ENCODE results near the gene TSPEAR.

Gene TSPEAR

DNA sequence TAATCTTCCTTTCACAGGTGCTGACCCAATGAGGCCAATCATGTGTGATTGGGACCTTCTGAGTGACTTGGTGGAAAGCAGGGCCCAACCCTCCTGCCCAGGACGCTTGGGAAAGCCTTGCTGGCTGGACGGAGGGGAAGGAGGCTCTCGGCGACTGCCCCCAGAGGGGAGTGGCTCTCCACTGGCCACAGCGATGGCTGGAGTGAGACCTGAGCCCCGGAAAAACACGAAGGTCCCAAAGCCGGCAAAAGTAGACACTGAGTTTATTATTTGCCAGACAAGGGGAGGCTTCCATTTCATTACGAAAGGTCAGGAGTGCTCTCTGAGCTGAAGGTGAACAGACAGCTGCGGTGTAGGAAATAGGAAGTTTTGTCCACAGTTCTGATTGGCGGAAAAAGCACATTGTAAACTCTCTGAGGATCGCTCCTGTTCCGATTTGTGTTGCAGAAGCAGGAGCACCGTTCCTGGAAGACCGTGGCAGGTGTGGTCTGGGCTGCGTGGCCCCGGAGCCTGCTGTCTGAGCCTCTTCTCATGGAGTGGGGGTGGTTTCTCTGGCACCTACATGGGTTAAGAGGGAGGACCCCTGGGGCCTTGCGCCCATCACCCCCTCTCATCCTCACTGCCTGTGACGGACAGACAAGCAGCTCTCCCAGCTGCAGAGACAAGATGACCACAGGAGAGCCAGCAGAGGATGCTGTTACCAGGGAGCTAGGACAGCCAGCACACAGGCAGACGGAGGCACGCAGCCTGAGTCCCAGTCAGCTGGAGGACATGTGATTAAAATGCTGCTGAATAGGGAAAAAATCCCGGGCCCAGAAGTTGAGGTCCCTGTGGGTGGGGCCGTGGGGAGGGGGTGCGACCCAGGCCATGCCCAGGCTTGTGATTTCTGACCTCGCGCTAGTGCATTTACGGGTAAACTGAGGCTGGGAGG lies 212.8 kb downstream of the TSPEAR start:
- no peak for DNase-seq

DNA sequence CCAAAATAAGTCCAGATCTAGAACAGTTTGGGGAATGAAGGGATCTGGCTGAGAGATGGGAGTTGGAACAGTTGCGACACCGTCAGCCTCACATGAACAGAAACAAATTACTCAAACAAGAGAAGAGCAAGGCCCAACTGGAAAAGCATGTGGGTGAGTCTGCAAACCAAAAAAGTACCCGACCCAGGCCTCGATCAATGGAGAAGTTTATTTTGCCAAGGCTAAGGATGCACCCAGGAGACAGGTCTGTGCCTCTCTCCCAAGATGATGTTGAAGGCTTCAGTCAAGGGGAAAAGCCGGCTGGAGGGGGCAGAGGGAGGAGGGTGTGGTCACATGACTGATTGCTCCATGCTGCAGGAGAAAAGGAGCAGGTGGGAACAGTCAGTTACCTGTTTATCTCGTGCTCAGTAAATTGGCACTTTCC lies 213.7 kb downstream of the TSPEAR start:
- DNase-seq, result no peak

DNA sequence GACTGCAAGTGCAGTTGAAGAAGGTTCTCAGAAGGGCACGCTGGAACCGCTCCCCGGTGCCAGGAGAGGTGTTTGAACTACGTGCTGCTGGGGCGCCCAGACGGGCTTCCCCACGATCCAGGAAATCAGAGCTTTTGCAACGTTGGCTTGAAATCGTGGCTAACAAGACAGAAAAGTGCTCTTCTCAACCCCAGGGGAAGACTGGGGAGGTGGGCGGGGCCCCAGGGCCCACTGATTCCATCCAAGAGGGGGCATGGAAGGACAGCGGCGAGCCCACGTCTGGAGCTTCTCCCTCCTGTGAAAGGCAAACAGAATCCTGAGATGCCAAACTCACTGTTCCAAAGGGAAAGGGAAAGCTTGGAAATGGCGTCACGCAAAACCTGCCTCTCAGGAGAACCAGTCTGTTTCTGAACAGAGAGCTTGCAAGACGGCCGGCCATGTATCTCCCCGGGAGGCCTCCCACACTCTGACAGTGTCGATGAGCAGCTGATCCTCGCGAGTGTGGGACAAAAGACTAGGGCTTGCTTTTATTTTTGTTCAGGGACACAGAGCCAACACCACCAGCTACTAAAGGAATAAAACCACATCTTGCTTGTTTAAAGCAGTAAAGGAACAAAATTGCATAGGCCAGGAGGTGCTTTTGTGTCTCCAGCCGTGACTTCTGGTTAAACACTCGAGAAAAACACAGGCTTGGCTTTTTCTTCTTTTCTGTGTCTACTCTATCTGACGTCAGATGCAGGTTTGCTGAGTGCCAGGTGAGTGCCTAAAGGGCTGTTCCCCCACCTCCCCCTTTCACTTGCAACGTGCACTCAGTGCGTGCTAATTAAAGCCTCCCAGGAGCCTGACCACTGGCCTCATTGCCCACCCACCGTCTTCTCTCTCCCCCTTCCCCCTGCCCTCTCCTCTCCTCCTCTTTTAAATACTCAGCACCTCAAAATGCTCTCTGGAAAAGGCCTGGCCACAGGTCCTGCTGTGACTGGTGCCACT lies 214.5 kb downstream of the TSPEAR start:
- DNase-seq, result no peak

DNA sequence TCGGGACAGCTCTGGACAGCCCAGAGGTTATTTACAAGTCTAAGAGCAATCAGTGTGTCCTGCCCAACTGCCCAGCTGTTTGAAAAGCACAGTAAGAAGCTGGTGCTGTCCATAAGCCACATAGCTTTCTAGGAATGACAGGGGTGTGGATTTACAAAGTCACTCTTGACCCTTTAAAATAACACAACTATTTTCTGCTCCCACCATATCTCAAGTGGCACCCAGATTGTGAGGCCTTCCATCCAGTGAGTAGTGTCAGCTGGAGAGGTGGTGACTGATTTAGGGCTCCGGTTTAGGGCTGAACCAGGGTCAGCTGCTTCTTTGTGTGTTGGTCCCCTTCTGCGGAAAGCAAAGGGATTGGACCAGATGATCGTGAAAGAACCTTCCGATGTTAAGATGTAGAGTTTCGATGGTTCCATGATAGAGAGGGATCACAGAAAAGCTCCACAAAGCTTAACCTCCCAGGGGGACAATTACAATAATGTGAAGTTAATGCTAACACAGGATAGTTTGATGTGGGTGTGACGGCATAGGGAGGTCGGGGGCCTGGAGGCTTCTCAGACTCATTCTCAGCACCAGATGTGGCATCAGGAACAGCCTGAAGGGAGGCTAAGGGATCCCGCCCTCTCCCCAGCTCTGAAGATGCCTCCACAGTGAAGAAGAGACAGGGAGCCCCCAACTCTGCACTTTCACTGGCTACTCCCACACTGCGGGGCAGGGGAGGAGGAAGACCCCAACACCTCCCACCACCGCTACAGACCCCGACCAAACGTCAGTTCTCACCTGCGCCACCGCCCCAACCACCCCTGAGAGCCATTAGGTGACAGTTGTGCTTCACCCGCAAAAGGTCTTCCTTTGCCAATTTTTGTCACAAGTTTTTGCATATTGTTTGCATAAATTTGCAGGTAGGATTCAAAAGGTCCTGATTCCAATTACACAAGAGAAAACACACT lies 215.5 kb downstream of the TSPEAR start:
- DNase-seq, result no peak

DNA sequence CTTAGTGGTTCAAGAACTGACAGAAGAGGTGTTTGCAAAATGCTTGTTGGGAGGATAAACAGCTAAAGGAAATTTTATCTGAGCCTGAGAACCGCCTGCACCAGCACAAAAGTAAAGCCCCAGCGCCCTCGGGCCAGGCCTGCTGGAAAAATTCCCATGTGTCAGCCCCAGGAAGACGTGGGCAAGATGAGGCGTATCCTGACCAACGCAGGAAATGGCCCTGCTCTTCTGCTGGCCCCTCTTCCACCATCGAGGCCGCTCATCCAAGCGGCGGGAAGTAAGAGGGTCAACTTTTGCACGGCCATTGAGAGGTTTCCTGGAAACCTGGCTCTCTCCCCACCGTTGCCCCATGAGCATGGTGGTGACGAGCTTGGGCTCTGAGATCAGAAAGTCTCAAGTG lies 216.4 kb downstream of the TSPEAR start:
- no peak for DNase-seq

DNA sequence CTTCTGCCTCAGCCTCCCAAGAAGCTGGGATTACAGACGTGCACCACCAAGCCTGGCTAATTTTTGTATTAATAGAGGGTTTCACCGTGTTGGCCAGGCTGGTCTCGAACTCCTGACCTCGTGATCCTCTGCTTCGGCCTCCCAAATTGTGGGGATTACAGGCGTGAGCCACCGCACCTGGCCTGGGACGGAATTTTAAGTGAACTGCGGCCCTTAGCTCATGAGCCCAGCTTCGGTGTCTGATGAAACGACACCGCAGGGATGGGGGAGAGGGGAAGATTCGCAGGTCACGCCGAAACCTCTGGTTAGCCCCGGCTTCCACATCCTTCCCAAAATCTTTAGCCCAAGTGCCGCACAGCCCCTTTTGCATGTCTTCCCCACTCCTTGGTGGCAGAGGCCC lies 217.0 kb downstream of the TSPEAR start:
- DNase-seq, result no peak

DNA sequence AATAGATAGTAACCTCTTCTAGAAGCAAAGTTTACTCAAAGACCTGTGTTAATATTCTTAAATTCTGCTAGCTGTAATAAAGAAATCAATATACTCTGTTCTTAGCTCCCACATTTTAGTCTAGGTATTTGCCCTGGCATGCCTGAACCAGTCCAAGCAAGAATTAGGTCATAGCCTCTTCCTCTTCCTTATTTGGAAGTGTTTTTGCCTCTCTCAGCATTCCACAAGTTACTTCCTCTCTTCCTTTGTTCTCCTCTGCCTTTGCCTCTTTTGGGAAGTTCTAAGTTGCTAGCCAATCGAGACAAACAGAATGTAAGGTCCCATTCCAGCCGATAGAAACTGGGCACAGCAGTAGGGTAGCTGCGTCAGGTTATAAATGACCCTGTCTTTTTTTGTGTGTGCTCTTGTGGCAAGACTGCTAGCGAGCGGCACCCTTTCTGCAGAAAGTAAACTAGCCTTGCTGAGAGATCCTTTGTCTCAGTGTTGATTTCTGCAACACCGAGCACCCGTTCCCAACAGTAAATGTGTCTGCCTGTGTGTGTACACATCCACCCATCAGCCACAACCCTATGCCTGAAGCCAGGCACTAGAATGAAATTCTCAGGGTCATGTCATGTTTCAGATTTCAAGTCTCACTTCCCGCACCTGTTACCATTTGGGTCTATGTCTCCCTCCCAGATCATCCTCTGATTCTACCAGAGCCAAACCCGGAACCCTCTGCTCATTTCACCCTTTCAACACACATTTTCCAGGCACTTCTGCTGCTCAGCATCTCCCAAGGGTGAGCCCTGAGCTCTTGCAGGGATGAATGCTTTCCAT lies 218.6 kb downstream of the TSPEAR start:
- no peak for DNase-seq

DNA sequence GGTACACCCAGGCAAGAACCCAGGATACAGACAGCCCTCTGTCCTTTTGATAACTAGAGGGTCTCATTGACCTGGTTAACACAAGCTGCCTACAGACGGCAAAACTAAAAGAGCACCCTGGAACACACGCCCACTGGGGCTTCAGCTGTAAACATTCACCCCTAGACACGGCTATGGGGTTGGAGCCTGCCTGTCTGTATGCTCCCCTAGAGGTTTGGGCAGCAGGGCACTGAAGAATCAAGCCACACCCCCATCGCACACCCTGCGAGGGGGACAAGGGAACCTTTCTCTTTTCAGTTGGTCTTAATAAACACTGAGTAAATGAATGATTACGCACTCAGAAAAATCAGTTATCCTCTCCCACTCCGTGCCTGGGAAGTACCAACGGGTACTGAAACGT lies 220.6 kb downstream of the TSPEAR start:
- no peak for DNase-seq

DNA sequence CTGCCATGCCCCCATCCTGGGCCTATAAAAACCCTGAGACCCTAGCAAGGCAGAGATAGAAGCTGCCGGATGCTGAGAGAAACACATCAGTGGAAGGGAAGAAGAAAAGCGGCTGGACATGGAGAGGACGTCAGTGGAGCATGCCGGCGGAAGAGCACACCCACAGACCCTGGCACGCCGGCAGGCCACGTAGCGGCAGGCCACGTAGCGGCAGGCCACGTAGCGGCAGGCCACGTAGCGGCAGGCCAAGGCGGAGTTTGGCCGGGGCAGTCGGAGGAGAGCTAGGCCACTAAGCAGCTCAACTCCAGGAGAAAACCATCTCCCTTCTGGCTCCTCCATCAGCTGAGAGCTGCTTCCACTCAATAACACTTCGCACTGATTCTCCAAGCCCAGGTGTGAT lies 221.0 kb downstream of the TSPEAR start:
- DNase-seq, result no peak

DNA sequence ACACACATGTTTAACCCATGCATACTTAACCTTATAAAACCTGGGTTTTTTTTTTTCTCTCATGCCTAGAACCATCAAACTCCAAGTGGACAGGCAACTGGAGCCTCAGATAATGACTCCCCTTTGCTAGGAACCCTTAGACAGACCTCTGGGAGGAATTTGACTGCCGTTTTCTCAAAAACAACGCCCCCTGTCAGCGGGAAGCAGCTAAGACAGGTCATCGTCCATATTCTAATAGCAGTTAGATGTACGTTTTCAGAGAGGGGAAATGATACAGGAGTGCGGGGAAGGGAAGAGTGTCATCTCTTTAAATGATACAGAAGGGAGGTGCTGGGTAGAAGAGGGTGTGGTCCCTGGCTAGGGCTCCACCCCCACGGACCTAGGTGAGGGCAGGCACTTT lies 221.4 kb downstream of the TSPEAR start:
- no peak for DNase-seq

DNA sequence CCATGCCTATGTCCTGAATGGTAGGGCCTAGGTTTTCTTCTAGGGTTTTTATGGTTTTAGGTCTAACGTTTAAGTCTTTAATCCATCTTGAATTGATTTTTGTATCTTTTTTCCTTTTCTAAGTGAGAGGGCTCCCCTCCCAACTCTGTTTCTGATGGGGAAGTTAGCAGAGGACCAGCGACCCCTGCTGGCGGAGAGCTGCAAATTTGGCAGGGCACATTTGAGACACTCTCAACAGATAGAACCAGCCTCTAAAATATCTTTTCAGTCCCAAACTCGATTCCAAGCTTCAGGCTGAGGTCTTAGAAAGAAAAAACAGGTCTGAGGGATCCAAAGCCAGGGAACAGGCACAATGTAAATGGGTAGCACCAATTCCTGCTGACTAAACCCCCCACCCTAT lies 223.5 kb downstream of the TSPEAR start:
- no peak for DNase-seq

DNA sequence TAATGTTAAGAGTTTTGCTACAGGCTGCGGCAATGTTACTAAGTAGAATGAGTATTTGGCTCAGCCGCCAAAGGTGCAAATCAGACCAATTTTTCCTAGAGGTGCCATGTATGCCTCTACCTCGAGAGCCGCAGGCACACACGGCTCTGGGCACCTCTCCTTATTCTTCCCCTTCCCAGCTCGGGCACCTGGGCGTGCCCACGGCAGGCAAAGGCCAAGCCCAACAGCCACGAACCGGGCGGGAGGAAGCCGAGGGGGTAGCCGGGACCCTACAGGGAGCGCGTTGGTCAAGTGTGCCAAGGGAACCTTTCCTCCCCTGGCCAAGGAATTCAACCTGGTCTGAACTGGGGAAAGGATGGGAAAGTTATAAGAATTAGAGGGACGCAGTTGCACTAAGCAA lies 225.1 kb downstream of the TSPEAR start:
- DNase-seq, result no peak

DNA sequence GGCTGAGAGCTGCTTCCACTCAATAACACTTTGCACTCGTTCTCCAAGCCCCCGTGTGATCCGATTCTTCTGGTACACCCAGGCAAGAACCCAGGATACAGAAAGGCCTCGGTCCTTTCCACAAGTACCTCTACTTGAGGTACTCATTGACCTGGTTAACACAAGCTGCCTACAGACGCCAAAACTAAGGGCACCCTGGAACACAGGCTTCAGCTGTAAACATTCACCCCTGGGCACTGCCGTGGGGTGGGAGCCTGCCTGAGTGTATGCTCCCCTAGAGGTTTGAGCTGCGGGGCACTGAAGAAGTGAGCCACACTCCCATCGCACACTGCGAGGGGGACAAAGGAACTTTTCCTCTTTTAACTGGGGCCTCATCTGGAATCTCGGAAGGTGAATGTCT lies 225.6 kb downstream of the TSPEAR start:
- no peak for DNase-seq

DNA sequence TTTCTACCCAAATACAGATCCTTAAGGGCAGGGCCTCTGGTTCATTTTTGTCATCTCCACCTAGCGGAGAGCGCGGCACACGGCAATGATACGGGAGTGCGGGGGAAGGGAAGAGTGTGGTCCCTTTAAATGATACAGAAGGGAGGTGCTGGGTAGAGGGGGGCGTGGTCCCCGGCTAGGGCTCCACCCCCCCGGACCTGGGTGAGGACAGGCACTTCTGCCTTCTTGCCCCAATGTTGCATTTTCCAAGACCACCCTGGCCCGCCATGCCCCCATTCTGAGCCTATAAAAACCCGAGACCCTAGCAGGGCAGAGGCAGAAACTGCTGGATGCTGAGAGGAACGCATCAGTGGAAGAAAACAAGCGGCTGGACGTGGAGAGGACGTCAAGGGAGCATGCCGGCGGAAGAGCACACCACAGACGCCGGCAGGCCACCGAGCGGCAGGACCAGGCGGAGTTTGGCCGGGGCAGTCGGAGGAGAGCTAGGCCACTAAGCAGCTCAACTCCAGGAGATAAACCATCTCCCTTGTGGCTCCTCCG lies 226.0 kb downstream of the TSPEAR start:
- no peak for DNase-seq

DNA sequence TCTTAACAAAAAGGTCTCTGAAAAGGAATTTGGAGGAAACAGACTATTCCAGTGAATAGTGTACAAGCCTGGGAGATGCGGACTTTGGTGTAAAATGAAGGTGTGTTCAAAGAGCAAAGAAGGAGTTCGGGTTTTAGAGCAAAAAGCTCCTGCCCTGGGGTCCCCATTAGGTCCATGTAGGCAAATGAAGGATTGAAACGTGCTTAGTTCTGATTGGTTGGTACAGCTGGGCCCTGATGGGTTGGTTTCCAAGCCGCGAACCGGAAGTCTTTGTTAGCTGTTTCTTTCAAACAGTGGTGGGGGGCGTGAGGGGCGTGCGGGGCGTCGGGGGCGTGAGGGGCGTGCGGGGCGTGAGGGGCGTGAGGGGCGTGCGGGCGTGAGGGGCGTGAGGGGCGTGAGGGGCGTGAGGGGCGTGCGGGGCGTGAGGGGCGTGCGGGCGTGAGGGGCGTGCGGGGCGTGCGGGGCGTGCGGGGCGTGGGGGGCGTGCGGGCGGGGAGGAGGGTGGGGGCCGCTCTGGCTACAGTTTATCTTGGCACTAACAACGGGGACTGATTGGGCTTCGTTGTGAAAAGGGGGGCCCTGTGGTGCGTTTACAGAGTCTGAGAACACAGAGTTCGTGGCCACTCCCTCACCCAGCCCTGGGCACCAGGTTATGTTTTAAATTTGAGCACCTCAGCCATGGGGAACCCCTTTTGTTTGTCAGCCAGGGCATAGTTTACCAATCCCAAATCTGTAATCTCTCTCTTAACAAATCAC lies 226.7 kb downstream of the TSPEAR start:
- no peak for DNase-seq

DNA sequence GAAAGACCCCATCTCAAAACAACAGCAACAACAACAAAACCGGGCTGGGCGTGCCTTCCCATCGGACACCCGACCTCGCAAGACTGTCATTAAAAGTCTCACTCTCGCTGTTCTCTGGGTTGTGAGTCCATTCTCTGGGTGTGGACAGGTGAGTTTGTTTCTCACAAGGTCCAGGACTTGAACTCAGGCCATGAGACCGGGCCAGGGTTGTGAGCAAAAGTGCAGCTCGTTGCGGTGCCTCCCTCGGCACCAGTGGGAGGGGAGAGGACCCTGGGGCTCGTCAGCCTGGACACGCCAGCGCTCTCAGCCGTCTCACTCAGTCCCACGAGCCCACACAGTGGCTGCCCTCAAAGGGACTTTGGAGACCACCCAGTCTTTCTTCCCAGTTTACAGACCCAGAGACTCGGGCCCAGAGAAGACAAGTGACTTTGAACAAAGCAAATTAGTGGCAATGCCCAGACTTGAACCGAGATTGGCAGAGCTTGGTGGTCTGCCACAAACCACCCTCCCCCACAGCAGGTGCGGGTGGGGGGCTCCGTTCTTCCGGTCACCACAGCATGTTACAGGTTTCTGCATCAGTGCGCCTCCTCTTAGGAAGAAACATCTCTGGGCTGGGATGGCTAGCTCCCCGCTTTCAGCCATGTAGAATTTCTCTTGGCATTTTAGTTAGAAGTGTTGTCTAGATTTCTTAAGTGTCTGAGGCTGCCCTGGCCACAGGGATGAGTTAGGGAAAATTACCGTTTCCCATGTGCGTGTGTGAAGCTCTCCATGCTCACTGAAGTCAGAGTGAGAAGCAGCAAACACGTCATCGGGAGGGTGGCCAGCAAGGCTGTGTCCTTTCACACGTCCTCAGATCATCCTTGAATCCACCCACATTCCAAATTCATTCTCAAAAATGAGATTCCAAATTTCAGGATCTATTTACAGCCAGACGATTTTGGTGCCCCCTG lies 227.8 kb downstream of the TSPEAR start:
- DNase-seq, result no peak

DNA sequence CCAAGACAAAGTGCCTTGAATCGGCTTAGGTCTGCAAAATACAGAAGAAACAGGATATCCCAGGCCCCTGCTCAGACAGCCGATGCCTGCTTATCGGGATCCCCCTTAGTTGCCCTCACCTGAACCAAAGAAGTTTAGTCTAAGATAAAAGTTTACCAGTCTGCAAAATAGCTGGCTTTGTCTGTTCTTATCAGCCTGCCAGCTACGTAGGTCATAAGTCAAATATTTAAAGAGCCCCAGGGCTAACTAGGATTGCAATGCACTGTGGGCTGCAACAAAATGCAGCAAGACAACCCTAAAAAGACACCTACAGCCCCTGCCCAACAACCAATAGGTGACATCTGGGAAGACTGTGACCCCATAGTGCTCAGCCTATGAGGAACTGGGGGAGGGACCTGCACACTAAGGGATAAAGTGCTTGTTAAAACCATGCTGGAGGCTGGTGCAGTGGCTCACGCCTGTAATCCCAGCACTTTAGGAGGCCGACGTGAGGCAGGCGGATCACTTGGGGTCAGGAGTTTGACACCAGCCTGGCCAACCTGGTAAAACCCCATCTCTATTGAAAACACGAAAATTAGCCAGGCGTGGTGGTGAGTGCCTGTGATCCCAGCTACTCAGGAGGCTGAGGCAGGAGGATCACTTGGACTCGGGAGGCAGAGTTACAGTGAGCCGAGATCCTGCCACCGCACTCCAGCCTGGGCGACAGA lies 228.6 kb downstream of the TSPEAR start:
- no peak for DNase-seq

Measured in C1 segment of cervical spinal cord (tissue), 14 donors.